Mucosa of rectum (tissue), 2 donors: ENCODE results near the gene SH3TC1.

ENCODE experiments used
- H3K27ac ChIP-seq, 2 donors: one replicate each; pipeline ENCODE4 v1.7.0; 2013; ENCODE audit warnings: inconsistent platforms in 2 of 2, low read depth in 2 of 2, low read length in 2 of 2
- H3K27me3 ChIP-seq, 2 donors: one replicate each; pipeline ENCODE4 v1.7.0; 2013; ENCODE audit warnings: low read length in 2 of 2; ENCODE audit not compliant: control insufficient read depth in 2 of 2, insufficient read depth in 2 of 2
- H3K36me3 ChIP-seq, 2 donors: one replicate each; pipeline ENCODE4 v1.7.0; 2013; ENCODE audit warnings: low read length in 2 of 2; ENCODE audit not compliant: control insufficient read depth in 2 of 2, insufficient read depth in 2 of 2
- H3K4me1 ChIP-seq, 2 donors: one replicate each; pipeline ENCODE4 v1.7.0; 2013; ENCODE audit warnings: low read length in 2 of 2, mild to moderate bottlenecking in 1 of 2; ENCODE audit not compliant: control insufficient read depth in 2 of 2, insufficient read depth in 2 of 2
- H3K4me3 ChIP-seq, 2 donors: one replicate each; pipeline ENCODE4 v1.7.0; 2013; ENCODE audit warnings: low read length in 2 of 2
- H3K9ac ChIP-seq, 2 donors: one replicate each; pipeline ENCODE4 v1.7.0; 2013; ENCODE audit warnings: low read length in 2 of 2, low read depth in 1 of 2, mild to moderate bottlenecking in 1 of 2
- H3K9me3 ChIP-seq, 2 donors: one replicate each; pipeline ENCODE4 v1.7.0; 2013; ENCODE audit warnings: low read length in 2 of 2; ENCODE audit not compliant: control insufficient read depth in 2 of 2
- donor health status: healthy.
- donor health status: Normal muscosa, but diverticular disease.

The SH3TC1 gene

GRCh38 chr4:8156617-8157016 lies 42.5 kb upstream of the SH3TC1 start:
- no peak overlapping the region for H3K4me3 ChIP-seq
- H3K36me3 ChIP-seq, result no peaks in the 10 kb centered on the region
- H3K9me3 ChIP-seq, result no peaks in the 10 kb centered on the region
- peaks cover 2 to 5% of the 10 kb centered on the region in 2 donors for H3K27me3 ChIP-seq
- H3K27ac ChIP-seq, result no peak overlapping the region
- H3K4me1 ChIP-seq, result peaks cover 17 to 21% of the 10 kb centered on the region in 2 donors
- no peak overlapping the region for H3K9ac ChIP-seq

GRCh38 chr4:8157496-8157895 lies 41.6 kb upstream of the SH3TC1 start:
- no peak overlapping the region for H3K27ac ChIP-seq
- H3K9ac ChIP-seq, result peak overlapping the region in 1 of 2 donors; percentile 64
- peaks cover 2 to 5% of the 10 kb centered on the region in 2 donors for H3K27me3 ChIP-seq
- no peaks in the 10 kb centered on the region for H3K36me3 ChIP-seq
- peak overlapping the region in 1 of 2 donors; percentile 80 for H3K4me3 ChIP-seq
- no peaks in the 10 kb centered on the region for H3K9me3 ChIP-seq
- peaks cover 17 to 21% of the 10 kb centered on the region in 2 donors for H3K4me1 ChIP-seq

- H3K9ac ChIP-seq, result peak overlapping the region; percentile 32 to 64
Observed at GRCh38 chr4:8157944-8158709, 41.0 kb upstream of the SH3TC1 start.

DNA sequence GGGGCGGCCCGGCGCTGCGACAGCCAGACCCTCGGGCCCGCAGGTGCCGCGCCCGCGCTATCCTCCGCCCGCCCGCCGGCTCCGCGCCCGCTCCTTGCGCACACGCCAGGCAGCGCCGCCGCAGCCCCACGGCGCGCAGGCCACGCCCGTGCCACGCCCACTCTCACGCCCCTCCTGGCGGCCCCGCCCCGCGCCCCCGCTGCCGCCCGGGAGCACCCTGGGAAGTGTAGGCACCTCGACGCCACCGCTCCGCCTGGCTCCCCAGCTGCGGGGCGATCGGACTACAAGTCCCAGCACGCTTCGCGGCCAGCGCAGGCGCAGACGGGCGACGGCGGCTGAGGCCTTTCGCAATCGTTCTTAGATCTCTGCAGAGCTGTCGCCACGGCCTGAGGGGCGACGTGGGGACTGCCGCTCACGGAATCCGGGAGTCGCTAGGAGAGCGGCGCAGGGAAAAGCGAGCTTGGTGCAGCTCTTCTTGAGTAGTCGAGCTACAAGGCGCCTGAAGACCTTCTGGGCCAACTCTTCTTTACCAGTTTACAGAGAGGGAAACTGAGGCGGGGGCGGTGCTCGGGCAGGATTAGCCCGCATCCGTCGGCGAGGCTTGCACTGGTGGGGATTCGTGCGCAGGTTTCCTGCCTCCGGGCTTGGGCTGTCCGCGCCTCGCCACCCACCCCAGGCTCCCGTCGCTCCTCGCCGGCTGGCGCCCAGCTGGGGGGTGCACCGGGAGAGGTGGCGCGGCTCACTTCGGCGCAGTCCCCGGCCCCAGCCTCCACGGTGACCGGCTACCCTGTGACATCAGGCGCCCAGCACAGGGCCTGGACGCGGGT lies 40.2 kb upstream of the SH3TC1 start, which contains the start of gene ABLIM2:
ABLIM2 (minus strand) TSS at position 104 of the 827 bp plus-strand sequence. CDS start 124 bp downstream, outside the sequence.
- Histone ChIP-seq H3K9ac (peak within 1 kb of the TSS; percentile 71 to 91), H3K36me3 (no peaks in the 10 kb centered on the region), H3K27me3 (peaks cover 2 to 5% of the 10 kb centered on the region in 2 donors), H3K27ac (peak within 1 kb of the TSS; percentile 14 to 56), H3K9me3 (no peaks in the 10 kb centered on the region), H3K4me1 (peaks cover 17 to 21% of the 10 kb centered on the region in 2 donors), H3K4me3 (peak within 1 kb of the TSS; percentile 95 to 97)

More at GRCh38 chr4:8157944-8158709, 41.0 kb upstream of the SH3TC1 start:
- Histone ChIP-seq H3K27me3 (peaks cover 2 to 5% of the 10 kb centered on the region in 2 donors), H3K4me1 (peaks cover 17 to 21% of the 10 kb centered on the region in 2 donors), H3K4me3 (peak overlapping the region; percentile 76 to 80), H3K9me3 (no peaks in the 10 kb centered on the region), H3K36me3 (no peaks in the 10 kb centered on the region), H3K27ac (no peak overlapping the region)

DNA sequence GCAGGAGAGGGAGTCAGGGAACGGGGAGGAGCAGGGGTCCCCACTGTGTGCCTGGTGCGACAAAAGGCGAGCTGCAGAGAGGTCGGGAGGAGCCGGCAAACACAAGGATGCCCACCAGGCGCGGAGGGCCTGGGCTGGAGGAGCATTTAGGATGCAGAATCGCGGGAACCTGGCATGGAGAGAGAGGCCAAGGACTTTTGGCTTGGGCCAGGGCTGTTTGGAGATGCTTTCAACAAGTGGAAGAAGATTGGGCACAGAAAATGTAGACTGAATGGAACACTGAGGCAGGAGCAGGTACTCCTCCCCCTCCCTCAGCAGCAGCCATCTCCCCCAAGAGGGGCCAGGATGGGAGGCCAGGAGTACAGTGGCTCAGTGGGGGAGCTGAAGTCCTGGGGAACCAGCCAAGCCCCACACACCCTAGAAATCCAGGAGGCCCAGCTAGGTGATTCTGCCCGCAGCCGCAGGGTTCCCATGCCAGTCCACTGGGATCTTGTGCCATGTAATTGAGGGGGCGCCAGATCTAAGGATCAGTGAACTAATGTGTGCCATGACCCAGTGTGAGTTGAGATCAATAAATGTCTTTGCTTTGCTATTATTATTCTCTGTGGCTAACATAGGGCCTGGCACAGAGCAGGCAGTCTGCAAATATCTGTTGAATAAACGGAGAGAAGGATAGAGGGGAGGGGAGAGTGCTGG lies 39.4 kb upstream of the SH3TC1 start:
- Histone ChIP-seq H3K4me1 (peaks cover 17 to 21% of the 10 kb centered on the region in 2 donors), H3K36me3 (no peaks in the 10 kb centered on the region), H3K4me3 (peak overlapping the region; percentile 95 to 97), H3K9ac (peak overlapping the region; percentile 71 to 91), H3K27me3 (peaks cover 2 to 5% of the 10 kb centered on the region in 2 donors), H3K9me3 (no peaks in the 10 kb centered on the region), H3K27ac (no peak overlapping the region)

- Histone ChIP-seq H3K27ac (no peak overlapping the region), H3K4me1 (peaks cover 17 to 21% of the 10 kb centered on the region in 2 donors), H3K9me3 (no peaks in the 10 kb centered on the region), H3K4me3 (no peak overlapping the region), H3K36me3 (no peaks in the 10 kb centered on the region), H3K9ac (no peak overlapping the region), H3K27me3 (peaks cover 2 to 5% of the 10 kb centered on the region in 2 donors)
Observed at GRCh38 chr4:8160233-8160560, 38.9 kb upstream of the SH3TC1 start.

- no peak overlapping the region for H3K9ac ChIP-seq
Observed at GRCh38 chr4:8160572-8160971, 38.5 kb upstream of the SH3TC1 start.

GRCh38 chr4:8162625-8163024 lies 36.5 kb upstream of the SH3TC1 start:
- H3K27ac ChIP-seq, result no peak overlapping the region
- H3K4me1 ChIP-seq, result peaks cover 17 to 18% of the 10 kb centered on the region in 2 donors
- H3K27me3 ChIP-seq, result peaks cover 0 to 4% of the 10 kb centered on the region in 2 donors
- H3K36me3 ChIP-seq, result no peaks in the 10 kb centered on the region
- no peaks in the 10 kb centered on the region for H3K9me3 ChIP-seq
- no peak overlapping the region for H3K4me3 ChIP-seq
- no peak overlapping the region for H3K9ac ChIP-seq

More at GRCh38 chr4:8160572-8160971, 38.5 kb upstream of the SH3TC1 start:
- no peak overlapping the region for H3K4me3 ChIP-seq
- no peaks in the 10 kb centered on the region for H3K36me3 ChIP-seq
- H3K27me3 ChIP-seq, result peaks cover 2 to 5% of the 10 kb centered on the region in 2 donors
- H3K4me1 ChIP-seq, result peaks cover 17 to 21% of the 10 kb centered on the region in 2 donors
- no peaks in the 10 kb centered on the region for H3K9me3 ChIP-seq
- H3K27ac ChIP-seq, result no peak overlapping the region

- no peaks in the 10 kb centered on the region for H3K36me3 ChIP-seq
- no peaks in the 10 kb centered on the region for H3K9me3 ChIP-seq
- no peak overlapping the region for H3K27ac ChIP-seq
- no peaks in the 10 kb centered on the region for H3K27me3 ChIP-seq
- no peak overlapping the region for H3K4me3 ChIP-seq
- peaks cover 13 to 16% of the 10 kb centered on the region in 2 donors for H3K4me1 ChIP-seq
- no peak overlapping the region for H3K9ac ChIP-seq
Observed at GRCh38 chr4:8163026-8163425, 36.1 kb upstream of the SH3TC1 start.
